Endothelial cell (in vitro differentiated cells): ENCODE measurements around the gene DGKB. TPM values are rescaled to one million over a fixed set of nuclear protein-coding genes. Genes with fewer than 3 reads are reported as not detected.

Experiments
- DNase-seq: peaks from one replicate; pipeline ENCODE4 v3.0.0; 2021; ENCODE audit warnings: low spot score
- H3K27ac Mint-ChIP-seq: one replicate; pipeline ENCODE4 v1.8.0; 2021; ENCODE audit warnings: mixed read lengths, inconsistent platforms; ENCODE audit not compliant: unreplicated experiment
- H3K27me3 Mint-ChIP-seq: one replicate; pipeline ENCODE4 v1.8.0; 2021; ENCODE audit warnings: mild to moderate bottlenecking, moderate library complexity, mixed read lengths, inconsistent platforms; ENCODE audit not compliant: unreplicated experiment
- H3K36me3 Mint-ChIP-seq: one replicate; pipeline ENCODE4 v1.8.0; 2021; ENCODE audit warnings: mild to moderate bottlenecking, low read depth, mixed read lengths, inconsistent platforms; ENCODE audit not compliant: unreplicated experiment
- H3K4me1 Mint-ChIP-seq: one replicate; pipeline ENCODE4 v1.8.0; 2021; ENCODE audit warnings: mild to moderate bottlenecking, mixed read lengths, inconsistent platforms; ENCODE audit not compliant: unreplicated experiment
- H3K4me3 Mint-ChIP-seq: one replicate; pipeline ENCODE4 v1.8.0; 2021; ENCODE audit warnings: mild to moderate bottlenecking, mixed read lengths, inconsistent platforms; ENCODE audit not compliant: unreplicated experiment
- H3K9me3 Mint-ChIP-seq: one replicate; pipeline ENCODE4 v1.8.0; 2021; ENCODE audit warnings: mixed read lengths, inconsistent platforms; ENCODE audit not compliant: unreplicated experiment
- total RNA-seq: library from RNA; stranded (reverse); fragmentation: NEBNext Ultra II Directional; extraction: Animal tissue kit (Norgen Biotek cat#: 25700); gene quantifications from one replicate; pipeline ENCODE4 v1.2.1, GENCODE V29; 2021; ENCODE audit not compliant: unreplicated experiment
- TF ChIP-seq, protein P1 (sequence below): fragments of 200-600 bp; sonication (generic); IDR thresholded peaks from one replicate; pipeline ENCODE4 v1.5.0; 2021; ENCODE audit warnings: antibody characterized with exemption; ENCODE audit not compliant: unreplicated experiment

The DGKB gene
- total RNA-seq, 1 donor from 2014 or later, result 0.46 TPM

- Mint-ChIP-seq H3K27me3 (no peaks in the 10 kb centered on the region), H3K36me3 (no peaks in the 10 kb centered on the region), H3K4me1 (no peaks in the 10 kb centered on the region), H3K4me3 (no peak overlapping the region), H3K27ac (no peak overlapping the region), H3K9me3 (no peaks in the 10 kb centered on the region)
- DNase-seq, result peak; percentile 69
- TF ChIP-seq, protein P1, sequence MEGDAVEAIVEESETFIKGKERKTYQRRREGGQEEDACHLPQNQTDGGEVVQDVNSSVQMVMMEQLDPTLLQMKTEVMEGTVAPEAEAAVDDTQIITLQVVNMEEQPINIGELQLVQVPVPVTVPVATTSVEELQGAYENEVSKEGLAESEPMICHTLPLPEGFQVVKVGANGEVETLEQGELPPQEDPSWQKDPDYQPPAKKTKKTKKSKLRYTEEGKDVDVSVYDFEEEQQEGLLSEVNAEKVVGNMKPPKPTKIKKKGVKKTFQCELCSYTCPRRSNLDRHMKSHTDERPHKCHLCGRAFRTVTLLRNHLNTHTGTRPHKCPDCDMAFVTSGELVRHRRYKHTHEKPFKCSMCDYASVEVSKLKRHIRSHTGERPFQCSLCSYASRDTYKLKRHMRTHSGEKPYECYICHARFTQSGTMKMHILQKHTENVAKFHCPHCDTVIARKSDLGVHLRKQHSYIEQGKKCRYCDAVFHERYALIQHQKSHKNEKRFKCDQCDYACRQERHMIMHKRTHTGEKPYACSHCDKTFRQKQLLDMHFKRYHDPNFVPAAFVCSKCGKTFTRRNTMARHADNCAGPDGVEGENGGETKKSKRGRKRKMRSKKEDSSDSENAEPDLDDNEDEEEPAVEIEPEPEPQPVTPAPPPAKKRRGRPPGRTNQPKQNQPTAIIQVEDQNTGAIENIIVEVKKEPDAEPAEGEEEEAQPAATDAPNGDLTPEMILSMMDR, result peak; percentile 92
Observed at GRCh38 chr7:14457568-14458453, 444.7 kb downstream of the DGKB start.

DNA sequence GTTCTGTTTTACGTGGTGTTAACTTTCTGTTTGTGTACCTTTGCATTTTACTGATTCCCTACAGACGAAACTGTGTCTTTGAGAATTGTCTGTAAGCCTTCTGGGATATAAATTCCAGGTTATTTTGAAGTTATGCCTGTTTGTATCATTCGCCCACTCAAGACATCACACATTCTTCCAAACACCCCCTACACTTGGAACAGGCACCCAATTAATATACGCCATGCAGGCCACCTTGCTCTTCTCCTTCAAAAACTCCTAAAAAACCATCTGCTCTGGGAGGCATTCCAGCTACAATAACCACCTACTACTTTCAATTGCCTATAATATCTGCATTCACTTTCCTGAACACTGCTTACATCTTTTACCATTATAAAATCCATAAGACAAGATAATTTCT is 453.3 kb downstream of the DGKB start:
- no peak overlapping the region for H3K4me3 Mint-ChIP-seq
- no peaks in the 10 kb centered on the region for H3K36me3 Mint-ChIP-seq
- TF ChIP-seq, protein P1, result no peak
- H3K9me3 Mint-ChIP-seq, result no peaks in the 10 kb centered on the region
- DNase-seq, result no peak
- no peaks in the 10 kb centered on the region for H3K27me3 Mint-ChIP-seq
- no peaks in the 10 kb centered on the region for H3K4me1 Mint-ChIP-seq
- no peak overlapping the region for H3K27ac Mint-ChIP-seq

GRCh38 chr7:14446829-14447228 is 455.7 kb downstream of the DGKB start:
- no peaks in the 10 kb centered on the region for H3K9me3 Mint-ChIP-seq
- TF ChIP-seq, protein P1, result no peak
- no peak overlapping the region for H3K27ac Mint-ChIP-seq
- no peak overlapping the region for H3K4me3 Mint-ChIP-seq
- H3K36me3 Mint-ChIP-seq, result no peaks in the 10 kb centered on the region
- no peak for DNase-seq
- H3K4me1 Mint-ChIP-seq, result no peaks in the 10 kb centered on the region
- no peaks in the 10 kb centered on the region for H3K27me3 Mint-ChIP-seq

DNA sequence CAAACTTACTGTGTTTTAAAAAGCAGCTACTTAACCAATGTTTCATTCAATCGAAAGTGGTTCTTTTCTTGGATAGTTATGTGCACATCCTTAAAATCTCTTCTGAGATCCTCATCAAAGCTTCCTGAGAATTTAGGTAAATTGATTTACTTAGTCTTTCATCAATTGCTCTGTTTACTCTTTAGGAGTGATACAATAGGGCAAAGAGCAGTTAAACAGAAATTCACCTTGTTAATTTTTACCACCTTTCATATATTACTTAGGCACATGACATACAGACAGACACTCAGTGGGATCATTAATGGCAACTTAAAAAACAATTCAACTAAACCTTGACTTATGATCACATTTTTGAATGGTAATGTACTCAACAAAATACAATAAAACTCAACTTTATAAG is 456.3 kb downstream of the DGKB start:
- no peaks in the 10 kb centered on the region for H3K4me1 Mint-ChIP-seq
- H3K4me3 Mint-ChIP-seq, result no peak overlapping the region
- TF ChIP-seq, protein P1, result no peak
- H3K27me3 Mint-ChIP-seq, result no peaks in the 10 kb centered on the region
- no peaks in the 10 kb centered on the region for H3K9me3 Mint-ChIP-seq
- DNase-seq, result no peak
- H3K36me3 Mint-ChIP-seq, result no peaks in the 10 kb centered on the region
- no peak overlapping the region for H3K27ac Mint-ChIP-seq

GRCh38 chr7:14438366-14438765 is 464.2 kb downstream of the DGKB start:
- Mint-ChIP-seq H3K27me3 (no peaks in the 10 kb centered on the region), H3K4me3 (no peak overlapping the region), H3K4me1 (no peaks in the 10 kb centered on the region), H3K9me3 (no peaks in the 10 kb centered on the region), H3K27ac (no peak overlapping the region), H3K36me3 (no peaks in the 10 kb centered on the region)
- TF ChIP-seq, protein P1, result no peak
- no peak for DNase-seq
